ENCODE results near the gene ACVR2A. TPM values are rescaled to one million over a fixed set of nuclear protein-coding genes. Genes with fewer than 3 reads are reported as not detected.

The ACVR2A gene
- total RNA-seq, 1 experiment from 2014 or later = 17.9 TPM

DNA sequence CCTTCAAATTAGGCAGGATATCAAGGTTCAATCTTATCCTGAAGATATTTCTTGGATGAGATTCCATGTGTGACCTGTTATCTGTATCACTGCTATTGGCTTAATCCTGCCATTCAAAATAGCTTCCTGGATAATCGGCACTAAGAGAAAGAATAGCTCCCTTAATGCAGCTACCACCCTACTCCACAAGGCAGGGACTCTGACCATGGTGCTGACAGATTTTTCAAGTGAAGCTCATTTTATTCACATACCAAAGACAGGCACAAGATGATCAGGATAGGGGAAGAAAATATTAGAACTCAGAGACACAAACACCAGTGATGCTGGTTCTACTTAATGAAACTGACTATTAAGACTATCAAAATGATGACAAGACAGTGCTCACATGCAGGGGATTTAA lies 100.8 kb downstream of the ACVR2A start:
- TF ChIP-seq EZH2 (IDR thresholded peaks at IDR 0.05; ENCODE audit: borderline replicate concordance, low read depth, low read length, poor library complexity, severe bottlenecking) = no peak
- TF ChIP-seq, protein P1, sequence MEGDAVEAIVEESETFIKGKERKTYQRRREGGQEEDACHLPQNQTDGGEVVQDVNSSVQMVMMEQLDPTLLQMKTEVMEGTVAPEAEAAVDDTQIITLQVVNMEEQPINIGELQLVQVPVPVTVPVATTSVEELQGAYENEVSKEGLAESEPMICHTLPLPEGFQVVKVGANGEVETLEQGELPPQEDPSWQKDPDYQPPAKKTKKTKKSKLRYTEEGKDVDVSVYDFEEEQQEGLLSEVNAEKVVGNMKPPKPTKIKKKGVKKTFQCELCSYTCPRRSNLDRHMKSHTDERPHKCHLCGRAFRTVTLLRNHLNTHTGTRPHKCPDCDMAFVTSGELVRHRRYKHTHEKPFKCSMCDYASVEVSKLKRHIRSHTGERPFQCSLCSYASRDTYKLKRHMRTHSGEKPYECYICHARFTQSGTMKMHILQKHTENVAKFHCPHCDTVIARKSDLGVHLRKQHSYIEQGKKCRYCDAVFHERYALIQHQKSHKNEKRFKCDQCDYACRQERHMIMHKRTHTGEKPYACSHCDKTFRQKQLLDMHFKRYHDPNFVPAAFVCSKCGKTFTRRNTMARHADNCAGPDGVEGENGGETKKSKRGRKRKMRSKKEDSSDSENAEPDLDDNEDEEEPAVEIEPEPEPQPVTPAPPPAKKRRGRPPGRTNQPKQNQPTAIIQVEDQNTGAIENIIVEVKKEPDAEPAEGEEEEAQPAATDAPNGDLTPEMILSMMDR (conservative IDR thresholded peaks at IDR 0.05; ENCODE audit: low read depth, low read length) = no peak
- ChIA-PET CTCF (no interaction called here), POLR2A (ENCODE audit: low non-redundant PET) (no interaction called here)
- peak; percentile 9 for DNase-seq (ENCODE audit: low spot score)
- H3K27me3 ChIP-seq (replicated peaks; ENCODE audit: insufficient read depth, low read depth, low read length, poor library complexity) = no peaks in the 10 kb centered on the region
- no peaks in the 10 kb centered on the region for H3K36me3 ChIP-seq (ENCODE audit: insufficient read depth, low read length, poor library complexity, severe bottlenecking)
- no peaks in the 10 kb centered on the region for H3K9me3 ChIP-seq (ENCODE audit: low read depth, low read length, poor library complexity, severe bottlenecking)
- no peak overlapping the region for H3K4me3 ChIP-seq (ENCODE audit: low read depth, low read length, poor library complexity, severe bottlenecking)
- no TSS peak for BruUV-seq (replicated peaks)
- H3K27ac ChIP-seq (ENCODE audit: low read depth, low read length, poor library complexity, severe bottlenecking) = no peak overlapping the region
- no peaks in the 10 kb centered on the region for H3K4me1 ChIP-seq (ENCODE audit: insufficient read depth, low read length, poor library complexity, severe bottlenecking)
- intact Hi-C loops (cut with micrococcal nuclease; ENCODE audit: unreplicated experiment) = loop anchor here (2.0 kb wide), 1 partner anchor 75 kb away; the partner anchor contains the start of genes MBD5 and ORC4

DNA sequence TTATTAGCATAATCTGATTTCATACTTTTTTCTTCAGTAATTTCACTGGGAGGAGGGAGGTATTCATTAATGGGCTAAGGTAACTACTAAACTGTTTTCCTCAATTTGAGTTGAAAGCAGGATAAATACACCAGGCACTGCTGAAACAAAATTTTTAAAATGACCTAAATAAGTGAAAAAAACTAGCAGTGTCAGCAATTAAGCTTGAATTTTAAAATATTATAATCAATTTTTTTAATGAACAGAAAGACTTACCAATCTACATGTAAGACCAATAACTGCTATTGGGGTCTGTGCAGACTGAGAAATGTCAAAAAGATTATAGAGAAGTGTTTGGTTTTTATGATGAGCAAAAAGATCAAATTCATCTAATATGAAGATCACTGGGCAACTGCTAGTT lies 107.3 kb downstream of the ACVR2A start:
- Histone ChIP-seq H3K9me3 (ENCODE audit: low read depth, low read length, poor library complexity, severe bottlenecking) (no peaks in the 10 kb centered on the region), H3K4me1 (ENCODE audit: insufficient read depth, low read length, poor library complexity, severe bottlenecking) (no peaks in the 10 kb centered on the region), H3K4me3 (ENCODE audit: low read depth, low read length, poor library complexity, severe bottlenecking) (no peak overlapping the region), H3K27me3 (replicated peaks; ENCODE audit: insufficient read depth, low read depth, low read length, poor library complexity) (no peaks in the 10 kb centered on the region), H3K36me3 (ENCODE audit: insufficient read depth, low read length, poor library complexity, severe bottlenecking) (peaks cover 6% of the 10 kb centered on the region), H3K27ac (ENCODE audit: low read depth, low read length, poor library complexity, severe bottlenecking) (no peak overlapping the region)
- ChIA-PET POLR2A (ENCODE audit: low non-redundant PET) (no interaction called here), CTCF (no interaction called here)
- no peak for TF ChIP-seq EZH2 (IDR thresholded peaks at IDR 0.05; ENCODE audit: borderline replicate concordance, low read depth, low read length, poor library complexity, severe bottlenecking)
- TF ChIP-seq, protein P1 (conservative IDR thresholded peaks at IDR 0.05; ENCODE audit: low read depth, low read length) = no peak
- intact Hi-C loops (cut with micrococcal nuclease; ENCODE audit: unreplicated experiment) = no loop called here
- no peak for DNase-seq (ENCODE audit: low spot score)
- no TSS peak for BruUV-seq (replicated peaks)

DNA sequence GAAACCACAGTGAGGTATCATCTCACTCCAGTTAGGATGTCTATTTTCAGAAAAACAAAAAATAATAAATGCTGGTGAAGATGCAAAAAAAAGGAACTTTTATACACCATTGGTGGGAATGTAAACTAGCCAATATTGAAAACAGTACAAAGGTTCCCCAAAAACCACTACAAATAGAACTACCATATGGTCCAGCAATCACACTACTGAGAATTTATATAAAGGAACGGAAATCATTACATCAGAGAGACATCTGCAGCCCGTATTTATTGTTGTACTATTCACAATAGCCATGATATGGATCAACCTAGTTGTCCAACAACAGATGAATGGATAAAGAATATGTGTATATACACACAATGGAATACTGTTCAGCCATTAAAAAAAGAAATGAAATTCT lies 123.7 kb downstream of the ACVR2A start:
- peaks cover 15% of the 10 kb centered on the region for H3K9me3 ChIP-seq (ENCODE audit: low read depth, low read length, poor library complexity, severe bottlenecking)
- no peaks in the 10 kb centered on the region for H3K4me1 ChIP-seq (ENCODE audit: insufficient read depth, low read length, poor library complexity, severe bottlenecking)
- TF ChIP-seq, protein P1 (conservative IDR thresholded peaks at IDR 0.05; ENCODE audit: low read depth, low read length) = no peak
- TF ChIP-seq EZH2 (IDR thresholded peaks at IDR 0.05; ENCODE audit: borderline replicate concordance, low read depth, low read length, poor library complexity, severe bottlenecking) = no peak
- H3K4me3 ChIP-seq (ENCODE audit: low read depth, low read length, poor library complexity, severe bottlenecking) = no peak overlapping the region
- peaks cover 16% of the 10 kb centered on the region for H3K36me3 ChIP-seq (ENCODE audit: insufficient read depth, low read length, poor library complexity, severe bottlenecking)
- intact Hi-C loops (cut with micrococcal nuclease; ENCODE audit: unreplicated experiment) = no loop called here
- BruUV-seq (replicated peaks) = no TSS peak
- no peak for DNase-seq (ENCODE audit: low spot score)
- no peak overlapping the region for H3K27ac ChIP-seq (ENCODE audit: low read depth, low read length, poor library complexity, severe bottlenecking)
- ChIA-PET POLR2A (ENCODE audit: low non-redundant PET) (no interaction called here), CTCF (no interaction called here)
- no peaks in the 10 kb centered on the region for H3K27me3 ChIP-seq (replicated peaks; ENCODE audit: insufficient read depth, low read depth, low read length, poor library complexity)

All from A673 (cell line).